BJ (cell line): ENCODE measurements around the gene SH3BGRL2. TPM values are rescaled to one million over a fixed set of nuclear protein-coding genes. Genes with fewer than 3 reads are reported as not detected.

Source experiments
- CTCF ChIA-PET: fragments of 350-600 bp; formaldehyde crosslinking; extraction: SDS; loops from one replicate; lab custom pipeline; 2021; ENCODE audit warnings: antibody characterized with exemption, inconsistent platforms; lab: Yijun Ruan, JAX
- POLR2A ChIA-PET: fragments of 300-600 bp; sonication (Branson Sonifier 250); formaldehyde crosslinking; extraction: SDS; loops from one replicate; lab custom pipeline; 2021; ENCODE audit warnings: antibody characterized with exemption; lab: Charles Lee
- DNase-seq: peaks from one replicate; pipeline ENCODE4 v3.0.0-alpha.2; 2011; ENCODE audit warnings: low read depth
- H3K27me3 ChIP-seq: 2 replicates; pipeline ENCODE4 v1.6.0; 2011; ENCODE audit warnings: low read length; ENCODE audit not compliant: control insufficient read depth, insufficient read depth
- H3K36me3 ChIP-seq: 2 replicates; pipeline ENCODE4 v1.5.1; 2011; ENCODE audit warnings: low read length; ENCODE audit not compliant: control insufficient read depth, insufficient read depth
- H3K4me3 ChIP-seq: 2 replicates; pipeline ENCODE4 v1.5.1; 2011; ENCODE audit warnings: low read depth, mild to moderate bottlenecking, control low read depth, low read length
- CTCF ChIP-seq: IDR thresholded peaks from 2 replicates; pipeline ENCODE4 v1.5.1; 2011; ENCODE audit warnings: low read depth, mild to moderate bottlenecking, control low read depth, inconsistent platforms, low read length, moderate library complexity; ENCODE audit not compliant: insufficient read depth
- polyA plus RNA-seq: library from polyadenylated mRNA; depleted of rRNA; stranded (reverse); fragments of >200 nt; gene quantifications from 2 replicates; pipeline ENCODE4 v1.2.3, GENCODE V29; 2011

Gene SH3BGRL2
- polyA plus RNA-seq, 1 experiment: 0.37 TPM

GRCh38 chr6:79598012-79598411, 33.1 kb upstream of the SH3BGRL2 start:
- Histone ChIP-seq H3K36me3 (no peaks in the 10 kb centered on the region), H3K27me3 (no peaks in the 10 kb centered on the region), H3K4me3 (no peak overlapping the region)
- CTCF ChIA-PET: no interaction called here
- no peak for DNase-seq
- TF ChIP-seq CTCF: no peak
- POLR2A ChIA-PET: no interaction called here

GRCh38 chr6:79599725-79600259, 31.3 kb upstream of the SH3BGRL2 start:
- ChIA-PET CTCF (interaction anchor here (2.3 kb wide), 1 partner anchor 29 kb away, joined by 6 read pairs; no protein-coding TSS in a partner anchor), POLR2A (no interaction called here)
- DNase-seq: no peak
- Histone ChIP-seq H3K4me3 (no peak overlapping the region), H3K36me3 (no peaks in the 10 kb centered on the region), H3K27me3 (no peaks in the 10 kb centered on the region)
- TF ChIP-seq CTCF: no peak

GRCh38 chr6:79600313-79600712, 30.8 kb upstream of the SH3BGRL2 start:
- POLR2A ChIA-PET: no interaction called here
- DNase-seq: no peak
- no peak for TF ChIP-seq CTCF
- Histone ChIP-seq H3K27me3 (no peaks in the 10 kb centered on the region), H3K4me3 (no peak overlapping the region), H3K36me3 (no peaks in the 10 kb centered on the region)
- CTCF ChIA-PET: interaction anchor here (2.3 kb wide), 1 partner anchor 30 kb away, joined by 6 read pairs; no protein-coding TSS in a partner anchor

- ChIA-PET POLR2A (no interaction called here), CTCF (interaction anchor here (2.3 kb wide), 1 partner anchor 30 kb away, joined by 6 read pairs; no protein-coding TSS in a partner anchor)
- H3K27me3 ChIP-seq: no peaks in the 10 kb centered on the region
- H3K4me3 ChIP-seq: no peak overlapping the region
- peak; percentile 65 for DNase-seq
- no peak for TF ChIP-seq CTCF
- no peaks in the 10 kb centered on the region for H3K36me3 ChIP-seq
Observed at GRCh38 chr6:79600812-79601609, 30.1 kb upstream of the SH3BGRL2 start.

- H3K27me3 ChIP-seq: no peaks in the 10 kb centered on the region
- H3K4me3 ChIP-seq: no peak overlapping the region
- H3K36me3 ChIP-seq: no peaks in the 10 kb centered on the region
- DNase-seq: no peak
- POLR2A ChIA-PET: no interaction called here
- no peak for TF ChIP-seq CTCF
- CTCF ChIA-PET: interaction anchor here (0.5 kb wide), 1 partner anchor 17 kb away, joined by 3 read pairs; no protein-coding TSS in a partner anchor
Observed at GRCh38 chr6:79602859-79603258, 28.3 kb upstream of the SH3BGRL2 start.
